Left hindlimb (tissue), 1 donor: ENCODE results near the gene IFNLR1.

Source experiments
- DNase-seq: peaks from one replicate; pipeline ENCODE4 v3.0.0-alpha.2; 2018

The IFNLR1 gene

GRCh38 chr1:24142546-24143534 lies 44.2 kb downstream of the IFNLR1 start, which contains the start of gene IL22RA1:
Gene IL22RA1 (minus strand): TSS chr1:24143140. CDS start chr1:24143082, 58 bp downstream.
- no peak for DNase-seq

GRCh38 chr1:24141311-24141997 lies 45.6 kb downstream of the IFNLR1 start:
- DNase-seq = no peak

- DNase-seq = no peak
Observed at GRCh38 chr1:24140741-24141181, 46.3 kb downstream of the IFNLR1 start.

GRCh38 chr1:24139841-24140425 lies 47.2 kb downstream of the IFNLR1 start:
- DNase-seq = no peak

- DNase-seq = no peak
Observed at GRCh38 chr1:24139222-24139489, 47.9 kb downstream of the IFNLR1 start.

- no peak for DNase-seq
Observed at GRCh38 chr1:24138476-24139221, 48.4 kb downstream of the IFNLR1 start.

GRCh38 chr1:24136956-24137539 lies 50.0 kb downstream of the IFNLR1 start:
- no peak for DNase-seq

GRCh38 chr1:24134376-24134775 lies 52.7 kb downstream of the IFNLR1 start:
- DNase-seq = no peak

- no peak for DNase-seq
Observed at GRCh38 chr1:24133819-24134218, 53.3 kb downstream of the IFNLR1 start.

GRCh38 chr1:24130385-24130784 lies 56.7 kb downstream of the IFNLR1 start:
- DNase-seq = no peak

- DNase-seq = no peak
Observed at GRCh38 chr1:24127801-24128363, 59.2 kb downstream of the IFNLR1 start.

GRCh38 chr1:24127134-24127800 lies 59.8 kb downstream of the IFNLR1 start:
- no peak for DNase-seq

- DNase-seq = no peak
Observed at GRCh38 chr1:24126672-24127023, 60.4 kb downstream of the IFNLR1 start.

- no peak for DNase-seq
Observed at GRCh38 chr1:24126018-24126671, 60.9 kb downstream of the IFNLR1 start.

- DNase-seq = no peak
Observed at GRCh38 chr1:24125456-24125855, 61.6 kb downstream of the IFNLR1 start.

- no peak for DNase-seq
Observed at GRCh38 chr1:24124980-24125379, 62.1 kb downstream of the IFNLR1 start.

- no peak for DNase-seq
Observed at GRCh38 chr1:24123611-24124010, 63.5 kb downstream of the IFNLR1 start.

- no peak for DNase-seq
Observed at GRCh38 chr1:24122776-24123175, 64.3 kb downstream of the IFNLR1 start.

- DNase-seq = no peak
Observed at GRCh38 chr1:24121406-24121805, 65.7 kb downstream of the IFNLR1 start.

- no peak for DNase-seq
Observed at GRCh38 chr1:24120965-24121364, 66.1 kb downstream of the IFNLR1 start.
